HCT116 (cell line): ENCODE data around the gene ELFN1. TPM values are rescaled to one million over a fixed set of nuclear protein-coding genes. Genes with fewer than 3 reads are reported as not detected.

Experiments
- ATAC-seq: fragments of 200-7000 bp; cut with Tn5 transposase; 2 replicates; pipeline ENCODE4 v1.9.1; 2020; ENCODE audit warnings: mild to moderate bottlenecking, moderate library complexity
- BruUV-seq: library from RNA; stranded (reverse); fragments of 400-500 nt; replicated peaks from 2 replicates; lab custom pipeline; 2021; lab: Mats Ljungman, UMichigan
- CTCF ChIA-PET: fragments of 300-600 bp; sonication (Branson Sonifier 250); formaldehyde crosslinking; loops from one replicate; lab custom pipeline; 2021; ENCODE audit warnings: antibody characterized with exemption; lab: Charles Lee
- POLR2A ChIA-PET: fragments of 300-600, 350-600 bp; sonication (Branson Sonifier 250); formaldehyde crosslinking; loops from one replicate; lab custom pipeline; 2021; ENCODE audit warnings: antibody characterized with exemption; lab: Charles Lee
- RAD21 ChIA-PET, 2 experiments: fragments of 300-600 bp; sonication (Branson Sonifier 250); formaldehyde crosslinking; loops; one replicate each; lab custom pipeline; 2023; ENCODE audit warnings: low total read pairs in 2 of 2; ENCODE audit not compliant: uncharacterized antibody in 2 of 2, unreplicated experiment in 2 of 2, low non-redundant PET in 1 of 2; lab: Charles Lee
- DNase-seq: peaks from one replicate; pipeline ENCODE4 v3.0.0-alpha.2; 2010; ENCODE audit warnings: low read depth, low spot score
- H2AFZ ChIP-seq: fragments of 200-600 bp; shearing (Covaris generic), sonication (generic); 2 replicates; pipeline ENCODE4 v1.6.1; 2017; ENCODE audit warnings: low read depth, mixed run types, mixed read lengths, antibody characterized with exemption, low read length; ENCODE audit not compliant: poor library complexity, severe bottlenecking
- H3K27ac ChIP-seq: 2 replicates; pipeline ENCODE4 v1.5.1; 2012; ENCODE audit warnings: low read depth, low read length
- H3K27me3 ChIP-seq: fragments of 200-600 bp; sonication (generic); 2 replicates; pipeline ENCODE4 v1.6.1; 2016; ENCODE audit warnings: mixed run types, low read length, mixed read lengths; ENCODE audit not compliant: insufficient read depth
- H3K36me3 ChIP-seq, 2 experiments: fragments of 200-500 bp in 1 of 2; fragments of 200-600 bp in 1 of 2; sonication (Bioruptor generic) in 1 of 2; sonication (generic) in 1 of 2; 2 replicates each; pipeline versions ENCODE4 v1.5.1 to v1.6.1; 2014 to 2016; ENCODE audit warnings: low read length in 2 of 2, inconsistent platforms in 1 of 2, mixed read lengths in 1 of 2, mixed run types in 1 of 2; ENCODE audit not compliant: insufficient read depth in 2 of 2, control insufficient read depth in 1 of 2
- H3K4me1 ChIP-seq, 2 experiments: fragments of 200-600 bp in 1 of 2; sonication (generic) in 1 of 2; 2 replicates each; pipeline versions ENCODE4 v1.5.1 to v1.6.1; 2012 to 2017; ENCODE audit warnings: low read length in 2 of 2, inconsistent platforms in 1 of 2, mild to moderate bottlenecking in 1 of 2, mixed read lengths in 1 of 2, mixed run types in 1 of 2, moderate library complexity in 1 of 2; ENCODE audit not compliant: insufficient read depth in 2 of 2, control insufficient read depth in 1 of 2
- H3K4me2 ChIP-seq: fragments of 200-600 bp; sonication (generic); 2 replicates; pipeline ENCODE4 v1.6.1; 2017; ENCODE audit warnings: mixed run types, low read length, mixed read lengths
- H3K4me3 ChIP-seq, 2 experiments: fragments of 200-600 bp in 1 of 2; sonication (generic) in 1 of 2; replicated peaks in 1 of 2; 2 replicates each; pipeline ENCODE4 v1.5.1; 2011 to 2016; ENCODE audit warnings: low read length in 2 of 2, control low read depth in 1 of 2, low read depth in 1 of 2, mild to moderate bottlenecking in 1 of 2, mixed read lengths in 1 of 2, mixed run types in 1 of 2
- H3K79me2 ChIP-seq: fragments of 200-600 bp; sonication (generic); 2 replicates; pipeline ENCODE4 v1.6.1; 2017; ENCODE audit warnings: mild to moderate bottlenecking, mixed run types, low read length, moderate library complexity, mixed read lengths; ENCODE audit not compliant: insufficient read depth
- H3K9ac ChIP-seq: fragments of 200-600 bp; sonication (generic); 2 replicates; pipeline ENCODE4 v1.6.1; 2016; ENCODE audit warnings: low read length, mixed read lengths
- H3K9me2 ChIP-seq: fragments of 200-600 bp; sonication (generic), shearing (Covaris generic); 2 replicates; pipeline ENCODE4 v1.6.1; 2017; ENCODE audit warnings: mixed run types, mild to moderate bottlenecking, moderate library complexity; ENCODE audit not compliant: insufficient read depth
- H3K9me3 ChIP-seq, 2 experiments: fragments of 200-500 bp in 1 of 2; fragments of 200-600 bp in 1 of 2; sonication (Bioruptor generic) in 1 of 2; sonication (generic) in 1 of 2; 2 replicates each; pipeline ENCODE4 v1.6.1; 2014 to 2017; ENCODE audit warnings: low read length in 2 of 2, mixed read lengths in 2 of 2, inconsistent platforms in 1 of 2, low read depth in 1 of 2, mild to moderate bottlenecking in 1 of 2, mixed run types in 1 of 2, moderate library complexity in 1 of 2; ENCODE audit not compliant: control insufficient read depth in 1 of 2, insufficient read depth in 1 of 2
- H4K20me1 ChIP-seq: fragments of 200-600 bp; sonication (generic), shearing (Covaris generic); 2 replicates; pipeline ENCODE4 v1.6.1; 2017; ENCODE audit warnings: mixed run types, mild to moderate bottlenecking, moderate library complexity; ENCODE audit not compliant: insufficient read depth
- CEBPB ChIP-seq: IDR thresholded peaks from 2 replicates; pipeline ENCODE4 v1.6.1; 2012; ENCODE audit warnings: low read depth
- POLR2AphosphoS5 ChIP-seq: IDR thresholded peaks from 2 replicates; pipeline ENCODE4 v1.6.1; 2011; ENCODE audit warnings: mild to moderate bottlenecking, low read depth, low read length, moderate library complexity
- RAD21 ChIP-seq: IDR thresholded peaks from 2 replicates; pipeline ENCODE4 v1.6.1; 2012; ENCODE audit warnings: low read depth, mild to moderate bottlenecking
- SIN3A ChIP-seq: IDR thresholded peaks from 2 replicates; pipeline ENCODE4 v1.6.1; 2012; ENCODE audit warnings: low read depth
- SP1 ChIP-seq: IDR thresholded peaks from 2 replicates; pipeline ENCODE4 v1.6.1; 2012; ENCODE audit warnings: low read depth
- intact Hi-C: fragments of 100-400 bp; cut with micrococcal nuclease; formaldehyde crosslinking; loops from 2 replicates; pipeline ENCODE4 v1.10.0; 2022
- total RNA-seq: library from RNA; stranded (reverse); gene quantifications from one replicate; pipeline ENCODE4 v1.2.1, GENCODE V29; 2021; ENCODE audit not compliant: unreplicated experiment
- TF ChIP-seq, protein P1 (sequence below): IDR thresholded peaks from 2 replicates; pipeline ENCODE4 v1.6.1; 2012

Gene ELFN1
- total RNA-seq, 1 experiment from 2014 or later, result 4.4 TPM

GRCh38 chr7:1679966-1680730 is 10.1 kb downstream of the ELFN1 start:
- ChIA-PET POLR2A (no interaction called here), CTCF (no interaction called here)

GRCh38 chr7:1681581-1681980 is 11.5 kb downstream of the ELFN1 start:
- H3K4me2 ChIP-seq, result no peak overlapping the region
- RAD21 ChIA-PET, result no interaction called here
- DNase-seq, result no peak

More at GRCh38 chr7:1679966-1680730, 10.1 kb downstream of the ELFN1 start:
- DNase-seq (no peak), ATAC-seq (no peak)
- H3K4me1 ChIP-seq, result no peaks in the 10 kb centered on the region
- no peaks in the 10 kb centered on the region for H3K27me3 ChIP-seq
- no peak for TF ChIP-seq SP1
- no peak for TF ChIP-seq CEBPB
- no peak for TF ChIP-seq SIN3A
- TF ChIP-seq, protein P1, sequence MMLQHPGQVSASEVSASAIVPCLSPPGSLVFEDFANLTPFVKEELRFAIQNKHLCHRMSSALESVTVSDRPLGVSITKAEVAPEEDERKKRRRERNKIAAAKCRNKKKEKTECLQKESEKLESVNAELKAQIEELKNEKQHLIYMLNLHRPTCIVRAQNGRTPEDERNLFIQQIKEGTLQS, result no peak
- no peak overlapping the region for H3K9ac ChIP-seq
- H3K27ac ChIP-seq, result no peak overlapping the region
- no peaks in the 10 kb centered on the region for H3K79me2 ChIP-seq
- no peak overlapping the region for H2AFZ ChIP-seq
- H3K4me3 ChIP-seq, result no peak overlapping the region
- peaks cover 11 to 15% of the 10 kb centered on the region in 2 experiments; a peak in 3 of 4 replicates for H3K9me3 ChIP-seq
- H3K9me2 ChIP-seq, result no peaks in the 10 kb centered on the region
- H3K4me2 ChIP-seq, result no peak overlapping the region
- intact Hi-C loops, result no loop called here
- H3K36me3 ChIP-seq, result no peaks in the 10 kb centered on the region
- RAD21 ChIA-PET, result no interaction called here
- no TSS peak for BruUV-seq
- no peaks in the 10 kb centered on the region for H4K20me1 ChIP-seq

More at GRCh38 chr7:1681581-1681980, 11.5 kb downstream of the ELFN1 start:
- TF ChIP-seq POLR2AphosphoS5 (no peak), RAD21 (no peak)
- TF ChIP-seq, all 23 proteins: peak for 0
- Histone ChIP-seq H4K20me1 (no peaks in the 10 kb centered on the region), H3K79me2 (no peaks in the 10 kb centered on the region), H2AFZ (no peak overlapping the region), H3K4me1 (no peaks in the 10 kb centered on the region), H3K9ac (no peak overlapping the region), H3K27me3 (no peaks in the 10 kb centered on the region), H3K4me3 (no peak overlapping the region), H3K36me3 (no peaks in the 10 kb centered on the region), H3K9me3 (peaks cover 14 to 17% of the 10 kb centered on the region in 2 experiments; a peak in 3 of 4 replicates), H3K9me2 (no peaks in the 10 kb centered on the region), H3K27ac (no peak overlapping the region)
- intact Hi-C loops, result no loop called here
- ChIA-PET CTCF (no interaction called here), POLR2A (no interaction called here)
- no TSS peak for BruUV-seq
- no peak for ATAC-seq
